Left cardiac atrium (tissue), 4 donors: ENCODE results near the gene PRDM5. TPM values are rescaled to one million over a fixed set of nuclear protein-coding genes. Genes with fewer than 3 reads are reported as not detected.
A peak's percentile ranks its signal among the peaks of the same experiment; 100 is the strongest.

ENCODE experiments used
- ATAC-seq, 2 donors: fragments of 200-7000 bp; cut with Tn5 transposase; one replicate each; pipeline ENCODE4 v1.9.1; 2020; ENCODE audit warnings: mild to moderate bottlenecking in 2 of 2, moderate library complexity in 2 of 2
- DNase-seq: peaks from one replicate; pipeline ENCODE4 v3.0.0-alpha.2; 2020
- intact Hi-C, 2 donors: fragments of 100-400 bp; cut with DNase I; formaldehyde crosslinking; loops; one replicate each; pipeline versions ENCODE4 v1.14.1 to v1.15.1; 2022 to 2023
- total RNA-seq, 2 donors: library from RNA; stranded (reverse); fragmentation: NEBNext Ultra II Directional; extraction: Animal tissue kit (Norgen Biotek cat#: 25700); gene quantifications; one replicate each; pipeline ENCODE4 v1.2.1, GENCODE V29; 2021
- donor health status: DM: no; HTN: yes; CAD: no.
- donor health status: DM: no; HTN: yes; CAD: no; lungs with severe emphysema.
- donor health status: DM: yes; HTN: yes; CAD: no.
- donor health status: Dilated cardiomyopathy.

PRDM5 gene
- total RNA-seq, 2 donors from 2014 or later, result 8.2 to 14.2 TPM

DNA sequence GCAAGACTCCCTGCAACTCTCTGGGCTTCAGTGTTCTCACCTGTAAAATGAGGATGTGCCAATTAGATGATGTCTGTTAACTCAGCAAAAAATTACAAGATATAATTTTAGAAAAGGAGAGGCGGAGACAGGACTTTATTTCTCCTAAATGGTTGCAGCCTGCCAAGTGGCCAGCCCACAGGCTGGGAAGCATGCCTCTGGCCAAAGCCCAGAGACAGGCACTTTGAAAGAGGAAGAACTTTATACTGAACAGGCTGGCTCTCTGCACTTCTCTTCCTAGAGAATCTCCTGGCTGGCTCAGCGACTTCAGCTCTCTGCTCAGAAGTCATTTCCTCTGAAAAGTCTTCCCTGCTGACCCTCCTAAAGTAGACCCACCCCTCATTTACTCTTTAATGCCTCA is 3.7 kb downstream of the PRDM5 start:
- ATAC-seq (peak in 1 of 2 donors; percentile 58), DNase-seq (peak; percentile 44)
- intact Hi-C loops, result loop anchor here in 1 of 2 donors (10.0 kb wide), 1 partner anchor 194 kb away; no protein-coding TSS in a partner anchor

DNA sequence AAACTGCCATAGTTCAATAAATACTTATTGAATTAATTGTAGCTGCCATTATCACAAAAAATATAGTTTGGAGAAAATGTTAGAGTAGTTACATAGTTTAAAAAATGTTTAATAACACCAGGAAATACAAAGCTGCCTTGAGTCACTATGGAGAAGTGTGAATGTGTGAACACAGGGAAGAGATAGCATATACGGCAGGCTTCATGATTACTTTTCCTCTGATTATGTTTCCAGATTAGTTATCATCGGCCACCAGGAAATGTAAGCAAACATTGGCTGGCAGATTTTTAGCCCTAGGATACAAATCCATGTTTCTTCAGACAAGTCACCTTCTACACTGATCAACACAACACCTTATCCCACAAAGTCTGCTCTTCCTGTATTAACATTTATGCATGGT is 4.4 kb downstream of the PRDM5 start:
- intact Hi-C loops, result loop anchor here in 1 of 2 donors (10.0 kb wide), 1 partner anchor 193 kb away; no protein-coding TSS in a partner anchor
- DNase-seq, result no peak
- ATAC-seq, result no peak

DNA sequence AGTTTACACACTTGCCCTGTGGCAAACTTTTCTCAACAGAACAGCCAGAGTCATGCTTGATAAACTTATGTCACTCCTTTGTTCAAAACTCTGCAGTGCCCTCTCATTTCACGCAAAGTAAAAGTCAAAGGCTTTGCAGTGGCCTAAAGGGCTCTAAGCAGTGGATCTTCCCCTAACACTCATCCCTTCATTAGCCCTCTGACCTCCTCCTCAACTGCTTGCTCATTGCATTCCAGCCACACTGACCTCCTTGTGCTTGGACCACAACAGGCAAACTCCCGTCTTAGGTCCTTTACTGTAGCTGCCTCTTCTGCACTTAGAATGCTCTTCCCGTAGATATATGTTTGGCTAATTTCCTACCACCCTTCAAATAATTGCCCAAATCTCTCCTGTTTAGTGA is 5.6 kb downstream of the PRDM5 start:
- ATAC-seq (no peak), DNase-seq (no peak)
- intact Hi-C loops, result loop anchor here in 1 of 2 donors (10.0 kb wide), 1 partner anchor 192 kb away; no protein-coding TSS in a partner anchor

DNA sequence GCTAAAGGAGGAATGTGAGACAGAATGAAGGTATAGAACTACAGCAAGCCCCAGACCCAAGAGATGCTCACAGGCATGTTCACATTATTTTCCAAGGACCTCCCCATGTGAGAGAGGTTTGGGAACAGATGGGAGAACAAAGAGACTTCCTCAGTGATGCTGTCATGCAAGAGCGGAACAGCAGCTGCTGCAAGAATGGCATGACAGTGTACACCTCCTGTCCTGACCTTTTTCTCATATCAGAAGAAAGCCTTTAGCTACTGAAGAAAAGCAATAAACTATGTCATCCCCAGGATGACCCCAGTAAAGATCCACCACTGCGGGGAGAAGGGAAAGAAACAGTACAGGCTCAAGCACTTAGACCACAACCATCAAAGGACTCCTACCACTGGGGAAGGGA is 7.2 kb downstream of the PRDM5 start:
- no peak for DNase-seq
- intact Hi-C loops, result loop anchor here in 1 of 2 donors (10.0 kb wide), 1 partner anchor 191 kb away; no protein-coding TSS in a partner anchor
- ATAC-seq, result no peak

DNA sequence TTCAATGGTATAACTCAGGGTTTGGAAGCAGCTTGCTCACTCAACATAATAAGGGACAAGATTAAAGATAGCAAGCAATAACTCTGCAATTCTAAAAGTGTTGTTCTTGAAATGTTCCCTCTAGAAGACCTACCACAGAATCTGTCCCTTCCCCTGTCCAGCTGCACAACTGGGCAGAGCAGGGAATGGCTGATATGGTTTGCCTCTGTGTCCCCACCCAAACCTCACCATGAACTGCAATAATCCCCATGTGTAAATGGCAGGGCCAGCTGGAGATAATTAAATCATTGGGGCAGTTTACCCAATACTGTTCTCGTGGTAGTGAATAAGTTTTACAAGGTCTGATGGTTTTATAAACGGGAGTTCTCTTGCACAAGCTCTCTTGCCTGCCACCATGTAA is 19.1 kb downstream of the PRDM5 start:
- ATAC-seq (no peak), DNase-seq (no peak)
- intact Hi-C loops, result no loop called here

DNA sequence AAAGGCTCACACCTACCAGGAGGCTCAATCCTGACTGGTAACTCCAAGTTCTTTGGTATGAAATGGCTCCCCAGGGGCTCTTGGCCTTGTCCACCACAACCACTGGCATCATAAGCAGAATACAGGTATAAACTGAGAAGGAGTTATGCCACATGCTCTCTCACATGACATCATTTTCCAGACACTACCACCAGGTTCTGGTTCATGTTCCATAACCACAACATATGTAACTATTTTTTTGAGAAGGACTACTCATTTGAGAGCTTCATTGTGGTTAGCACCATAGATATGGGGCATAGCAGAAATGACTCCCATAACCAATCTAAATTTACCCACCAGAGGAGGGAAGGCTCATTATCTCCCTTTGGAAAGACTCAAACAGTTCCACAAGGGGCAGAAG is 19.6 kb downstream of the PRDM5 start:
- intact Hi-C loops, result no loop called here
- DNase-seq (no peak), ATAC-seq (no peak)

DNA sequence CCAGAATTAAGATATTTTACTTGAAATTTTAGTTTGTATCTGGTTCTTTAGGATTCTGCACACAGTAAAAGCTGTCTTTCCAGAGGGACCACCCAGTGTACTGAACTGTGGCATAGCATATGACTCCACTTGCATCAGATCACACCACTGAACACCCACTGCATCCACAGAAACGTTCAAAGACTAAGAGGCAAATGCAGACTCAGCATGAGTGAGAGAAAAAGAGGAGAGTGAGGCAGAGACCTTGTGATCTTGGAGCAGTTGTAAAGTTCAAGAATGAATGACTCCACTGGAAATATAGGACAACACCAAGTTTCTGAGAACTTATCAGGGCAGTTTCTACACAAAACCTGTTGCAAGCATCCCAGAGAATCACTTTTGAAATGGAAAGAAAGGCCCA is 20.8 kb downstream of the PRDM5 start:
- DNase-seq, result no peak
- ATAC-seq, result no peak

DNA sequence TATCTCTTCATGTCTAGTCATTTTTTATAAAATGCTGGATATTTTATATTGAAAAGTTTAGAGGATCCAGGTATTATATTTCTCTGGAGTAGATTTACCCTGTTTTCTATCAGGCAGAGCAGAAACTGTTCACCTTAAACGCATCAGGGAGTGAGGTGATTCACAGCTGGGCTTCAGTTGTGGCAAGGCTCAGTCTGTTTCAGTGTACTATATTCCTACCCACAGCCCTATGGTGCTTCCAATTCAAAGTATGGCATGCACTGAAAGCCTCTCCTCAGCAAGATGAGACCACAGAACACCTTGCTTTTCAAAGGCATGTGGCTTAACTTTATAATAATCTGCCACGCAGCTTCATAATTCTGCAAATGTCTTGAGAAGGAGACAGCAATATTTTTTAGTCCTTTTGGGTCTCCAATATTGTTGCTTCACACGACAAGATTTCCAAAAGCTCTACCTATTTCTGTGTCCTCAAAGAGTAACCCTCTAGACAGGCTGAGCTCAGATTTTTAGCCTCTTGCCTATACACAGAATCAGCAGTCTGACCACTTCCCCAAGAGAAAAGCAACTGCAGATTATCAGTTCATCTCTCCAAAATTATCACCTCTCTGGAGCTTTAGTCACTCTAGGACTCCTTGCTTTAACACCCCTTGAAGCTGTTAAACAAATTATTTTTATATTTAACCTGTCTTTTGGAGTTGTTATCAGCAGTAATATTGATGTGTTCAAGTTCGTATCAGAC is 24.4 kb downstream of the PRDM5 start:
- intact Hi-C loops, result no loop called here
- no peak for DNase-seq
- no peak for ATAC-seq

More for the DNA sequence above, 20.8 kb downstream of the PRDM5 start:
- intact Hi-C loops, result no loop called here

DNA sequence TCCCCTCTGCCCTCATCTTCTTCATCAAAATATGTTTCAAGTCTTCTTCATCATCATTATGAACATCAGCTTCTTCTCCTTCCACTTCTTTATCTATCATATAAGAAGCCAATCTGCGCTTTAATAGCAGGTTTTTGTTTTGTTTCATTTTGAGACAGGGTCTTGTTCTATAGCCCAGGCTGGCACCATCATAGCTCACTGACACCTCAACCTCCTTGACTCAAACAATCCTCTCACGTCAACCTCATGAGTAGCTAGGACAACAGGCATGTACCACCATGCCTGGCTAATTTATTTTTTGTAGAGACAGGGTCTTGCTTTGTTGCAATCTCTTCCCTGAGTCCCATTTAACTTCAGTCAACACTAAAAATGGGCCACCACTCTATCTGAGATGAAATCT is 27.0 kb downstream of the PRDM5 start:
- no peak for DNase-seq
- intact Hi-C loops, result no loop called here
- ATAC-seq, result no peak

DNA sequence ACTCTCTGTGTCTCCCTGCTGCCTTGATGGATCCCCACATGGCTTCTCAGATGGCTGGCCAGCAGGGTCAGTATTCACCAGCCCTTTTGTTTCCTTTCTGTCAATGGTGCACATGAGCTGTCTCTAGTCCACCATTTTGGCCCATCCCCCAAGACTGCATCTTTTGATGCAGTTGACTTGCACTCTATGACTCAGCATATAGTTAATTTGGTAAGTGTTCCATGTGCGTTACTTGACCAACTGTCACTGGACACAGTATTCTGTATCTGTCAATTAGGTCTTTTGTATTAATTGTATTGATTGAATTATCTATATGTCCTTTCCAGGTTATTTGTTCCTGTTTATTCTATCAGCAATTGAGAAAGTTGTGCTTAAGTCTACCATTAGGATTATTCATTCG is 29.2 kb downstream of the PRDM5 start:
- intact Hi-C loops, result no loop called here
- no peak for DNase-seq
- no peak for ATAC-seq

DNA sequence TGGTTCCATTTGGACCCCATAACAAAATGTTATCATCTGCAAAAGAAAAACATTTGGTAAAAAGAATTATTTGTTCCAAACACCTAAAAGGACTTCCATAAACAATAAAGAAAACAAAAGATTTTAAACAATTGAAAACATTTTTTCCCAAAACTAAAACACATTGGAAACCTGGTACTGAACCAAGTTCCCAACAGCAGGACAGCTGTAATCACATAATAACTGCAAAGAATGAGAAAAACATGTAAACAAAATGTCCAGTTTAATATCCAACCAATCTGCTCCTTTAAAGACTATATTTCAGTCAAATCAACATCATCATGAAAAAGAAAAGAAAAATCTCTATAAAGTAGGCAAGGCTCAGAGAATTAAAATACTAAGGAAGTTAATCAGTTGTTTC is 36.3 kb downstream of the PRDM5 start:
- ATAC-seq, result no peak
- intact Hi-C loops, result no loop called here
- DNase-seq, result no peak

DNA sequence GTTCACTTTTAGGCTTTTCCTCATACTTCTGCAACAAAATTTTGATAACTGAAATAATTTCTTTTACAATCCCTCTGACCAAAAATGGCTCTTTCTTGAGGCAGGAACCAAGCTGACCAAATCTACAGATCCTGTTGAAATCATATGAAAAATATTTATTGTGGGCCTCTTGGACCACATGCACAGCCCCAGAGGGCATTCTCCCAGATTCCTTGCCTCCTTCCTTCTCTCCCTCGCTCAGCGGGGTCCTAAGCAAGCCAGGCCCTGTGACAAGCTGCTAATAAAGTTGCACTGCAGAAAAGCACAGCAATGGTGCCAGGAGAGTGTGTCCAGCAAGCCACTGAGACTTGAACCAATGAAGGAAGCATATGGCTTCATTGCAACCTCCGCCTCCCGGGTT is 40.7 kb downstream of the PRDM5 start:
- ATAC-seq, result no peak
- no peak for DNase-seq
- intact Hi-C loops, result no loop called here

DNA sequence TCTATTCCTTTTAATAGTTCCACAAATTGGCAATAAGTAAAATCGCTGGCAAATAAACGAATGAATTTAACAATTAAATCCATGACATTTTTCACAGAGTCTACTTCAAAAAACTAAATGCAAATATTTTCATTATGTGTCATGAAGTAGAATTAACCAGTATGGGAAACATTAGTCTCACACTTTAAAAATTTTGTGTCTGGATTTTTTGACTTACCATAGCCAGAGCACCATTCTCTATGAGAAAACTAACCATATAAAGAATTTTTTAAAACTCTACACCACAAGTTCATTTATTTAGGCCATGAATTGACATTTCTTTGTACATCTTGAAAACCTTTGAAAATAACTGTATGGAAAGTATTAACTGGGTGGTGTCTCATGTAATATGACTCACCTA is 41.2 kb downstream of the PRDM5 start:
- intact Hi-C loops, result no loop called here
- ATAC-seq (no peak), DNase-seq (no peak)

DNA sequence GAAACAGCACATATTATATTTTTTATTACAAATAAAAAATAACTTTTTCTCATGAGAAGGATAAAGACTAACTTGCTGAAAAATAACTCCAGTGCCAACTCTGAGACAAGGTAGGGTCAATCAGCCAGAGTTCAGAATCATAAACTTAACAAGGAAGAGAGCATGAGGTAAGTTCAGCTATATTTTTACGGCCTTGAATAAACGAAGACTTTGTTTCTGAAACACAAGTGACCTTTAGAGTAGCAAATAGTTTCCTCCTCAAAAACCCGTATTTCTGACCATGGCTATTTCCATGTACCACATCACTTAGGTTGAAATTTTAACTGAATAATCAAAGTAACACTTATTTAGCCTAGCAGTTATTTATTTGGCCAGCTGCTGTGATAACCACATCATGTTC is 45.5 kb downstream of the PRDM5 start:
- ATAC-seq (no peak), DNase-seq (no peak)
- intact Hi-C loops, result no loop called here

DNA sequence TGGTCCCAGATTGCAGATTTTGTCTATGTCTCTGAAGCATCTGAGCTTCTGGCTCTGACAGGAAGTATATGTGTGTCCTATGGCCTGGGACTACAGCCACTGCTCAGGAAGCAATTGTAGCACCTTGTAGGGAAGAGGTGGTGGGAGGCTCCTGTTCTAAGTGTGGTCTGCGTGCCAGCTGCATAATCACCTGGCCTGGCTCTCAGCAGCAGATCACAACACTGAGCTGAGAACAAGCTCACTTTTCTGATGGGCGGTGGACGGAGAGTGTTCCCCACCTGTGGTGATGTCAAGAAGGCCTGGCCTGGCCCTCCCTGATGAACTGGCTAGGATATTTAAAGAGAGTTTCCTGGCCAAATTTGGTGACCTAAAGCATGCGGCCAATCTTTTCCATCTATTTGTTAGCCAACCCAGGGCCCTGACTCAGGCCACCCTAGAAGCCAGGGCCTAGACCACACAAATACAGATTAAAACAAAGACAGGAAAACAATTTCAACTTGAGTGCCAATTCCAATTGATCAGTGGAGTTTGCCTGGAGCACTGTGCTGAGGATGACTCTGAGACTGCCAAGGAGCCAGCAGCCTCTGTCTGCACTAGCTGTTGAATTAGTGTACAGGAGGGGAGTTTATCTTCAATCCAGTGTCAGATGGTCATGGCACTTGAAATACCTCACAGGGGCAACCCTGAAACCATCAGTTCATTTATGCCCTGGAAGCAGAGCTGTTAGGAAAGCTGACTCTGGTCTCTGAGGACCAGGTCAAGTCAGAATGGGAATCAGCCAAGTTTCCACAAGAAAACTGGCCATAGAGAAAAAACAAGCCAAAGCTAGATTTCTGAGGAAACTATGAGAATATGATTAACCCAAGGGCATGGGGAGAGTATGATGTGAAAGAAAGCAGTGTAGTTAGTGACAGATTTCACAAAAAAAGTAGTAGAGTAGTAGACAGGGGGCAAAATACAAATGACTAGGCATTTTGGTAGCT is 47.4 kb downstream of the PRDM5 start:
- DNase-seq (no peak), ATAC-seq (peak in 1 of 2 donors; percentile 65)
- intact Hi-C loops, result no loop called here

DNA sequence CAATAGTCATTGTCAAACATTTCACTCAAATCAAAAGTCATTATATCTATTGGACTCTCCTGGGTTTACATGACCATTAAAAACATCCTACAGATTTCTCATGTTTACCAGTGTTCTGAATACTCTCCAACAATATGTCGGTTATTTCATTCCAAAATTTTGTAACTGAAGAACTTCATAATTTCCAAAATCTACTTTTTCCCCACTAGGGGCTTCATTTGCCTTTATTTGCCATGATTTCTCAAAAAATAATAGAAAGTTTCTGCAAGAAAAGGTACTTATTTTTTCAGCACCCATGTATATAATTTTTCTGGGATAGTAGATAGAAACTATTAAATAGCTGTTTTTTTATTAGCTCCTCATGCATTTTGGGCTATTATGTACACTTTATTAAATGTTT is 49.0 kb downstream of the PRDM5 start:
- DNase-seq (no peak), ATAC-seq (no peak)
- intact Hi-C loops, result no loop called here

DNA sequence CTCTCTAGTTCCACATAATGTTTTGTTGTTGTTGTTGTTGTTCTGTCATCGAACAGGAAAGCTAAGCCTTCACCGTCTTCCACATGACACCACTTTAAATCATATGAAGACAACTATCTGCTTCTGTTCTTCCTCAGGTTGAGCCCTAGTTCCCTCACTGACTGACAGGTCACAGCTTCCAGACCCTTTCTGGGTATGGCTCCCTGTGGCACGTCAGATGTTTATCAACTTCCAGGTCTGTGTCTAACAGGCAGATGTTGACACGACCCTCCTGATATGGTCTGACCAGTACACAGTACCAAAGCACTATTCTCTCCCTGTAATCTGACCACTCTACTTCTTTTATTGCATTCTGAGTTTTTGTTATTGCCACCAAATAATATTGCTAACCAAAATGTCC is 51.4 kb downstream of the PRDM5 start:
- intact Hi-C loops, result no loop called here
- ATAC-seq, result no peak
- DNase-seq, result no peak

DNA sequence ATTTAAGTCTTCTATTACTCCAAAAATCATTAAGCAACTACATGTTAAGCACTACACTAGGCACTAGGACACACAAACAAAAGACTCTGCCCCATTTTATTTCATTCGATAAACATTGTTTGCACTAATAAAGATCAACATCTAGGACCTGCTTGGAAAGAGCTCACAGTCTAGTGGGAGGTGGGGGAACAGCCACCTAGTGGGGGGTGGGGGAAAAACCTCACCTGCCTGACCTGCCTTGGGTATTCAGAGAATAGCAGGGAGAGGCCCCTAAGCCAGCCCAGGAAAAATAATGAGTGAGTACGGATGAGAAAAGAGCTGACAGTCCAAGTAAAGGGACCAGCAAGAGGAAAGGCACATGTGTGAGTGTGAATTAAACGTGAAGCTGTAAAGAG is 52.2 kb downstream of the PRDM5 start:
- no peak for ATAC-seq
- no peak for DNase-seq
- intact Hi-C loops, result no loop called here

DNA sequence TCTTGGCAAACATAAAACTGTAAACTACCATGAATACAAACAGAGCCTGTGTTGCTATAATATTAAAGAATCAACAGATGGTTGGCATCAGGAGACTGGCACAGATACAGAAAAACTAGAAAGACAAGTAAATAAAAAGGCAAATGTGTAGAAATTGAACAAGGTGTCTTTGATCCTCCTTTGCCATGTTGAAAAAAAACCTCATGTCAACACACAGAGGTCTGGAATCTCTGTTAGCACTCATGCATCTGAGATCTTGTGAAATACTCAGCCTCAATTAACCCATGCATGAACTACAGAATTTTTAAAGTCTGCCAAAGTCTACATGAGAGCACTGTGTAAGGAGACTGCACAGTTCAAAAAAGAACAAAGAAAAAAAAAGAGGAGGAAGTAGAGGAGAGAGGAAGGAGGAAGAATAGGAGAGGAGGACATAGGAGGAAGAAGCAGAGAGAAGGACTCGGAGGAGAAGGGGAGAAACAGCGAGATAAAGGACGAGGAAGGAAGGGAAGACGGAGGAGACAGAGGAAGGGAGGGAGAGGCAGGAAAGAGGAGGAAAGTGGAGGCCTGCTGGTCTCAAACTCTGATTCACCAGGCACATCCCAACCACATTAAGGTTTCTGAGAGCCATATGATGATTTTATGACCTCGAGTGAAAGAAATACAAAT is 52.8 kb downstream of the PRDM5 start:
- ATAC-seq (no peak), DNase-seq (no peak)
- intact Hi-C loops, result no loop called here

DNA sequence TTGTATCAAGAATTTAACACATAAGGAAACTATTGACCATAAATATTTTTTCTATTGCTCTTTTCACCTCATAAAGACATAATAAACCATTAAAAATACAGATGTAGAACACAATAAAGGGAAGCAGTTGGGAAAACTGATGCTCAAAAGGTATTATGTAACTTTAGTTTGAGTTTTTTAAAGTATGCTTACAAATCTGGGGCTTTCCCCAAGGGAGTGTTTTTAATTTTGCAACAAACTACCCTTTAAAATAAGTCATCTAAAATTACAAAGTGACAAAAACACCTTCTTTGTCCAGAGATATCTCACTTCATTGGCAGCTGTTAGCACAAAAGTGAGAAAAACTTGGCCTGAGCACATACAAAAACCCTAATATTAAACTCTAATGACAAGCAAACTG is 55.0 kb downstream of the PRDM5 start:
- DNase-seq (no peak), ATAC-seq (no peak)
- intact Hi-C loops, result no loop called here
